Tibial nerve (tissue), 4 donors: Measurements from ENCODE around the gene TNIP1. TPM values are rescaled to one million over a fixed set of nuclear protein-coding genes. Genes with fewer than 3 reads are reported as not detected.

Experiments
- DNase-seq, 2 donors: peaks; one replicate each; pipeline ENCODE4 v3.0.0-alpha.2; 2019; ENCODE audit warnings: low spot score in 2 of 2
- H3K27ac ChIP-seq, 4 donors: fragments of 200-600 bp; sonication (generic) in 3 of 4; one replicate each; pipeline ENCODE4 v1.5.1; 2017 to 2019; ENCODE audit warnings: mild to moderate bottlenecking in 1 of 4
- H3K27me3 ChIP-seq, 2 donors: fragments of 200-600 bp; sonication (generic) in 1 of 2; one replicate each; pipeline versions ENCODE4 v1.5.1 to v1.6.0; 2017 to 2019
- H3K36me3 ChIP-seq, 3 donors: fragments of 200-600 bp; sonication (generic); one replicate each; pipeline ENCODE4 v1.5.1; 2018 to 2019
- H3K4me1 ChIP-seq, 4 donors: fragments of 200-600 bp; sonication (generic) in 3 of 4; one replicate each; pipeline ENCODE4 v1.5.1; 2017 to 2019
- H3K4me3 ChIP-seq, 4 donors: fragments of 200-600 bp; sonication (generic) in 3 of 4; one replicate each; pipeline ENCODE4 v1.5.1; 2017 to 2019; ENCODE audit warnings: mild to moderate bottlenecking in 1 of 4, moderate library complexity in 1 of 4
- H3K9me3 ChIP-seq, 4 donors: fragments of 200-600 bp; sonication (generic) in 3 of 4; one replicate each; pipeline ENCODE4 v1.5.1; 2017 to 2019
- CTCF ChIP-seq, 5 experiments: fragments of 200-600 bp in 3 of 5; fragments of 450-650 bp in 2 of 5; sonication (generic) in 3 of 5; IDR thresholded peaks; one replicate each; pipeline ENCODE4 v1.5.1; 2016 to 2019; ENCODE audit warnings: antibody characterized with exemption in 5 of 5, mild to moderate bottlenecking in 3 of 5, moderate library complexity in 2 of 5
- EP300 ChIP-seq, 2 donors: sonication (generic); formaldehyde crosslinking; IDR thresholded peaks; one replicate each; pipeline ENCODE4 v1.6.1; 2017; ENCODE audit warnings: antibody characterized with exemption in 2 of 2, mild to moderate bottlenecking in 1 of 2
- POLR2A ChIP-seq, 2 donors: fragments of 450-650 bp; IDR thresholded peaks; one replicate each; pipeline ENCODE4 v1.6.1; 2017; ENCODE audit warnings: antibody characterized with exemption in 2 of 2, mild to moderate bottlenecking in 2 of 2, moderate library complexity in 2 of 2
- WGBS, 2 donors: methylation state at CpG; one replicate each; pipeline ENCODE4 v1.1.5; 2018; 5-methylcytosine and 5-hydroxymethylcytosine counted together
- total RNA-seq, 4 donors: library from RNA; depleted of rRNA; stranded (reverse); fragments of >200 nt; gene quantifications; one replicate each; pipeline ENCODE4 v1.1.0, GENCODE V29; 2016

TNIP1 gene
- total RNA-seq, 4 donors from 2014 or later, result 91.2 to 108 (median 94.3) TPM

GRCh38 chr5:151081431-151082281 lies 822 bp upstream of the TNIP1 start:
- peaks cover 0 to 75% (median 53%) of the 10 kb centered on the region in 4 donors for H3K4me1 ChIP-seq
- H3K27ac ChIP-seq, result peak overlapping the region; percentile 96 to 99 (median 98)
- DNase-seq, result peak in 1 of 2 donors; percentile 65
- no peaks in the 10 kb centered on the region for H3K9me3 ChIP-seq
- TF ChIP-seq POLR2A (IDR thresholded peaks at IDR 0.05) (no peak), CTCF (IDR thresholded peaks at IDR 0.05) (no peak), EP300 (IDR thresholded peaks at IDR 0.05) (no peak)
- 15 to 18% methylated on average over 15 of the region's 15 CpGs for WGBS, 2 donors
- no peaks in the 10 kb centered on the region for H3K27me3 ChIP-seq
- peak overlapping the region; percentile 78 to 96 (median 90) for H3K4me3 ChIP-seq
- peaks cover 0 to 17% (median 0%) of the 10 kb centered on the region in 3 donors for H3K36me3 ChIP-seq

DNA sequence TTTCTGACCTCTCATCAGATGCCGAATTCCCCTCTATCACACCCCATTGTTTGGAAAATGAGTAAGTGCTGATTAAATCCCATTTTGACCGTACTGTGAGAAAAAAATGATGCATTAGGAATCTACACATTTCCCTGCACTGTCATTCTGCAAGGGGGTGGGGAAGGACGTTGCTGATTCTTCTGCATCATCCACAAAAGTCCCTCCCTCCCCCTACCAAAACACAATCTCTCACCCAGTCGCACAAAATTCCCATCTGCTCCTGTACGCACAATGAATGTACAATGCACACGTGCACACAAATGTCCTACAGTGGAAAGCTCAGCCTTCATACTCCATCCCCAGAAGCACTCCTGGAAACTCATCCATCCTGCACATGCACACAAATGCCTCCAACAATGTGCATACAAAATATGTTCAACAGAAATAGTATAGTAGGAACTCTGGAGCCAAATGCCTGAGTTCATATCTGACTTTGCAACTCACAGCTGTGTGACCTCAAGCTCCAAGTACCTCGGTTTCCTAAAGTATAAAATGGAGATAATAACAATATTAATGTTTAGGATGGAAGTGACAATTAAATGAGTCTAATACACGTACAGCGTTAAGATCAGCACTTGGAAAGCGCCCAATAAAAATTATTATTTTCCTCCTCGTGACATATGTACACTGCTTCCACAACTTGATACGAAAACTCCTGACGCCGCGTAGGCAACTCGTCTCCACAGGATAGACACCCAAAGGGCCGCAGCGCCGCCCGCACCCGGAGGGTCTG lies 809 bp downstream of the TNIP1 start:
- no peak for DNase-seq
- peak overlapping the region; percentile 78 to 96 (median 90) for H3K4me3 ChIP-seq
- peaks cover 0 to 71% (median 36%) of the 10 kb centered on the region in 4 donors for H3K4me1 ChIP-seq
- peak overlapping the region; percentile 96 to 99 (median 98) for H3K27ac ChIP-seq
- peaks cover 0 to 20% (median 0%) of the 10 kb centered on the region in 3 donors for H3K36me3 ChIP-seq
- H3K9me3 ChIP-seq, result no peaks in the 10 kb centered on the region
- no peaks in the 10 kb centered on the region for H3K27me3 ChIP-seq
- WGBS, 2 donors, result 3 to 4% methylated on average over 14 to 21 of the region's 21 CpGs
- TF ChIP-seq POLR2A (IDR thresholded peaks at IDR 0.05) (no peak), EP300 (IDR thresholded peaks at IDR 0.05) (no peak), CTCF (IDR thresholded peaks at IDR 0.05) (no peak)

- H3K27ac ChIP-seq, result peak overlapping the region in 1 of 4 donors; percentile 29
Measured at GRCh38 chr5:151078490-151079262, 2.2 kb downstream of the TNIP1 start.

DNA sequence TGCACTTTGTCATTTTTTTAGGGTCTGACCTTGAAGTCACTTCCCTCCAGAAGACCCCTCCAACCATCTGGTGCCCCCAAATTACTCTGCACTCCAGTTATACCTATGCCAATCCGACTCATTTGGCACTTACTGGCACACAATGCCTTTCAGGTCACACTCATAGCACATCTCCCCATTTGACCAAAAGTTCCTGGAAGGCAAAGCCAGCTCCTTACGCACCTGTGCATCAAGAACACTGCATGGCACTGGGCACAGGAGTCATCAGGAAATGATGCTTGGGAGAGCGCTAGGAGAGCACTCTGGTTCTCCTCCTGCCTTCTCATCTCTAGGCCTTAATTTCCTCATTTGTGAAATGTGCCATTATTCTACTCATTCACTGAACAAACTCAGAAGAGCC lies 2.9 kb downstream of the TNIP1 start:
- H3K27ac ChIP-seq, result no peak overlapping the region
- H3K36me3 ChIP-seq, result peaks cover 0 to 20% (median 0%) of the 10 kb centered on the region in 3 donors
- H3K4me1 ChIP-seq, result peaks cover 0 to 58% (median 29%) of the 10 kb centered on the region in 4 donors
- H3K27me3 ChIP-seq, result no peaks in the 10 kb centered on the region
- no peak overlapping the region for H3K4me3 ChIP-seq
- no peak for TF ChIP-seq EP300 (IDR thresholded peaks at IDR 0.05)
- no peak for TF ChIP-seq CTCF (IDR thresholded peaks at IDR 0.05)
- TF ChIP-seq POLR2A (IDR thresholded peaks at IDR 0.05), result no peak
- WGBS, 2 donors, result 99% methylated on average over 3 of the region's 3 CpGs
- H3K9me3 ChIP-seq, result no peaks in the 10 kb centered on the region
- DNase-seq, result no peak

More at GRCh38 chr5:151078490-151079262, 2.2 kb downstream of the TNIP1 start:
- Histone ChIP-seq H3K27me3 (no peaks in the 10 kb centered on the region), H3K36me3 (peaks cover 0 to 20% (median 0%) of the 10 kb centered on the region in 3 donors), H3K9me3 (no peaks in the 10 kb centered on the region), H3K4me3 (no peak overlapping the region), H3K4me1 (peaks cover 0 to 65% (median 32%) of the 10 kb centered on the region in 4 donors)
- 81 to 87% methylated on average over 15 to 16 of the region's 16 CpGs for WGBS, 2 donors
- no peak for DNase-seq
- TF ChIP-seq EP300 (IDR thresholded peaks at IDR 0.05) (no peak), POLR2A (IDR thresholded peaks at IDR 0.05) (no peak)

GRCh38 chr5:151077419-151077818 lies 3.4 kb downstream of the TNIP1 start:
- Histone ChIP-seq H3K27me3 (no peaks in the 10 kb centered on the region), H3K36me3 (peaks cover 0 to 20% (median 0%) of the 10 kb centered on the region in 3 donors), H3K27ac (no peak overlapping the region), H3K4me1 (peaks cover 0 to 58% (median 23%) of the 10 kb centered on the region in 4 donors), H3K9me3 (no peaks in the 10 kb centered on the region), H3K4me3 (no peak overlapping the region)
- no peak for DNase-seq
- 89 to 91% methylated on average over 9 of the region's 9 CpGs for WGBS, 2 donors
- TF ChIP-seq CTCF (IDR thresholded peaks at IDR 0.05), result no peak
- no peak for TF ChIP-seq POLR2A (IDR thresholded peaks at IDR 0.05)
- no peak for TF ChIP-seq EP300 (IDR thresholded peaks at IDR 0.05)
